Measurements from ENCODE around the gene PARP12. TPM values are rescaled to one million over a fixed set of nuclear protein-coding genes. Genes with fewer than 3 reads are reported as not detected.

PARP12 gene
- total RNA-seq, 1 donor from 2014 or later = 54.6 TPM

GRCh38 chr7:140025241-140025640 is 37.5 kb downstream of the PARP12 start:
- Histone ChIP-seq H3K36me3 (peaks cover 27 to 41% of the 10 kb centered on the region in 2 donors), H3K4me3 (no peak overlapping the region), H3K27me3 (no peaks in the 10 kb centered on the region), H3K27ac (no peak overlapping the region), H3K4me1 (peaks cover 3 to 4% of the 10 kb centered on the region in 2 donors), H3K9me3 (no peaks in the 10 kb centered on the region)
- intact Hi-C loops (cut with DNase I) = no loop called here
- TF ChIP-seq, protein P1, sequence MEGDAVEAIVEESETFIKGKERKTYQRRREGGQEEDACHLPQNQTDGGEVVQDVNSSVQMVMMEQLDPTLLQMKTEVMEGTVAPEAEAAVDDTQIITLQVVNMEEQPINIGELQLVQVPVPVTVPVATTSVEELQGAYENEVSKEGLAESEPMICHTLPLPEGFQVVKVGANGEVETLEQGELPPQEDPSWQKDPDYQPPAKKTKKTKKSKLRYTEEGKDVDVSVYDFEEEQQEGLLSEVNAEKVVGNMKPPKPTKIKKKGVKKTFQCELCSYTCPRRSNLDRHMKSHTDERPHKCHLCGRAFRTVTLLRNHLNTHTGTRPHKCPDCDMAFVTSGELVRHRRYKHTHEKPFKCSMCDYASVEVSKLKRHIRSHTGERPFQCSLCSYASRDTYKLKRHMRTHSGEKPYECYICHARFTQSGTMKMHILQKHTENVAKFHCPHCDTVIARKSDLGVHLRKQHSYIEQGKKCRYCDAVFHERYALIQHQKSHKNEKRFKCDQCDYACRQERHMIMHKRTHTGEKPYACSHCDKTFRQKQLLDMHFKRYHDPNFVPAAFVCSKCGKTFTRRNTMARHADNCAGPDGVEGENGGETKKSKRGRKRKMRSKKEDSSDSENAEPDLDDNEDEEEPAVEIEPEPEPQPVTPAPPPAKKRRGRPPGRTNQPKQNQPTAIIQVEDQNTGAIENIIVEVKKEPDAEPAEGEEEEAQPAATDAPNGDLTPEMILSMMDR (IDR thresholded peaks at IDR 0.05) = no peak
- no peak for DNase-seq (ENCODE audit: low spot score in 2 of 2)

GRCh38 chr7:140024585-140024984 is 38.2 kb downstream of the PARP12 start:
- H3K9me3 ChIP-seq = no peaks in the 10 kb centered on the region
- no peak for DNase-seq (ENCODE audit: low spot score in 2 of 2)
- H3K27me3 ChIP-seq = no peaks in the 10 kb centered on the region
- no peak overlapping the region for H3K27ac ChIP-seq
- TF ChIP-seq, protein P1 (IDR thresholded peaks at IDR 0.05) = no peak
- intact Hi-C loops (cut with DNase I) = no loop called here
- no peak overlapping the region for H3K4me3 ChIP-seq
- peaks cover 3 to 4% of the 10 kb centered on the region in 2 donors for H3K4me1 ChIP-seq
- peaks cover 27 to 41% of the 10 kb centered on the region in 2 donors for H3K36me3 ChIP-seq

DNA sequence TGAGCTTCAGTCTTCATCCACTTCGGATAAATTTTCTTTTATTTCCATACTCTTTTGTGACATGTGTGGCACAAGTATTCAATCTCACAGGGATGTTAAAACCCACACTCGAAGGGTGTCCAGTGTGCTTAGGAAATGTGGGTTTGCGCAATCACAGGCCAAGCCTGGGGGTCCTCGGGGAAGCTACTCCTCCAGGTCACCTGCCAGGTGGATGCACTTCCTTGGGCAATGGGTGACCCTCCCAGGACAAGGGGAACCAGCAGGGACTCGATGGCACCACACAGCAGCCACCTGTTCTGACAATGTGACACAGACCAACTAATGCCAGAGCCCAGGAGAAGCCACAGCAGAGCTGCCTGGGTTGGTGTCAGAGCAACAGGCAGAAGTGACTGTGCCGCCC is 39.0 kb downstream of the PARP12 start:
- Histone ChIP-seq H3K27ac (no peak overlapping the region), H3K36me3 (peaks cover 27 to 41% of the 10 kb centered on the region in 2 donors), H3K9me3 (no peaks in the 10 kb centered on the region), H3K4me3 (no peak overlapping the region), H3K27me3 (no peaks in the 10 kb centered on the region), H3K4me1 (peaks cover 3 to 4% of the 10 kb centered on the region in 2 donors)
- TF ChIP-seq, protein P1 (IDR thresholded peaks at IDR 0.05) = no peak
- no peak for DNase-seq (ENCODE audit: low spot score in 2 of 2)
- intact Hi-C loops (cut with DNase I) = no loop called here

DNA sequence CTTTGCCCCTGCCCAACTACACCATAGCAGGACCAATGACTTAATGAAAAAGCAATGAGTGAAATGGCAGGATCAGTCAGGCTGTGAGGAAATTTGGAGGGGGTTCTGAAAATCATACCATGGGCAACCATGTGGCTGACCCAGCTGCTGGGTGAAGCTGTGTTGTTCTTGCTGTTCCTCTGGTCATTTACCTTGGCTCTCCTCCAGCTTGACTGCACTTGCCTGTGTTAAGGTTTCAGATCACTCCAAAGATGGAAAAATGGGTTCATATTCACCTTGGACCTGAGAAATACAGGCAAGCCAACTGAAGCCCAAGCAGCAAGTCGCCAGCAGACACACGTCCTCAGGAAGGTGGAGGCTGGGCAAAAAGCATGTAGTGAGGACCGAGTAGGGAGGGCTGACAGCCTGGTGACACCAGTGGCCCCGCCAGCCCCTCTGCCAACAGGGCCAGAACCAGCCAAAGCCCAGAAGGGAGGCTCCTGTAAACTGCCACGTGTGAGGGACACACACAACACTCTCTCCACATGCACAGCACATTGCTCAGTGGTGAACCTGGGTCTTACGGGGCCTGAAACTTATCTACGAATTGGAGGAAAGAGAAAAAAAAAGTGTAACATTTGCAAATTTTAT is 40.1 kb downstream of the PARP12 start:
- DNase-seq (ENCODE audit: low spot score in 2 of 2) = no peak
- intact Hi-C loops (cut with DNase I) = no loop called here
- H3K4me1 ChIP-seq = peaks cover 3 to 4% of the 10 kb centered on the region in 2 donors
- H3K27me3 ChIP-seq = no peaks in the 10 kb centered on the region
- peaks cover 19 to 36% of the 10 kb centered on the region in 2 donors for H3K36me3 ChIP-seq
- H3K9me3 ChIP-seq = no peaks in the 10 kb centered on the region
- TF ChIP-seq, protein P1 (IDR thresholded peaks at IDR 0.05) = no peak
- H3K4me3 ChIP-seq = no peak overlapping the region
- peak overlapping the region; percentile 31 to 39 for H3K27ac ChIP-seq

DNA sequence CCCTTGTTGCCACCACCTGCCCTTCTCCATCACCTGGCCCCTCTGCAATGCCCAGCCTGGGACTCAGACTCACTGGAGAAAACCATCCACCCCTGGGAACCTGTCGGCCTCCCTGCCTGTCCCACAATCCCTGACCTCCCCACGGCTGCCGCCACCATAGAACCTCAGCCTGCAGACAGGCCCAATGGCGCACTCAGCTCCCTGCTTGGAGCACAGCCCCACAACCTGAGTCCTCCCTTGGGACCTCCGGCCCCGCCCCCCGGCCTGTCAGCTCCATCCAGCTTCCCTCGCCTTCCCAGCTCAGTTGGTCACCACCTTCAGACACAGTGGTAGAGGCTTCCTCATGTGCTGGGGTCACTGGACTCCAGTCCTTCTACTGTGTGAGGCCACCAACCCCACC is 41.1 kb downstream of the PARP12 start:
- Histone ChIP-seq H3K27me3 (no peaks in the 10 kb centered on the region), H3K36me3 (peaks cover 13 to 25% of the 10 kb centered on the region in 2 donors), H3K27ac (no peak overlapping the region), H3K4me3 (no peak overlapping the region), H3K9me3 (no peaks in the 10 kb centered on the region), H3K4me1 (peaks cover 3 to 4% of the 10 kb centered on the region in 2 donors)
- intact Hi-C loops (cut with DNase I) = no loop called here
- TF ChIP-seq, protein P1 (IDR thresholded peaks at IDR 0.05) = no peak
- no peak for DNase-seq (ENCODE audit: low spot score in 2 of 2)
